A549 treated with dexamethasone at 1 μM for 4 hours (cell line): ENCODE results near the gene TRIM61. TPM values are rescaled to one million over a fixed set of nuclear protein-coding genes. Genes with fewer than 3 reads are reported as not detected.

Experiments
- total RNA-seq: library from RNA; stranded (reverse); fragments of 200-300 nt; extraction: Qiagen RNA extraction; gene quantifications from 5 replicates; pipeline ENCODE4 v1.2.3, GENCODE V29; 2022

TRIM61 gene
- total RNA-seq, result not detected in 5 replicates

GRCh38 chr4:164977243-164978164 is at the start of gene TRIM61:
TSS of gene TRIM61 (minus strand) at chr4:164977657. CDS start at chr4:164970002, 7,655 bp downstream.

Other genes starting within 250 kb of the TRIM61 start
- 0.14 to 0.17 TPM in 2 of 5 replicates, not detected in the others for gene SMIM31, start 223.5 kb downstream of the TRIM61 start, total RNA-seq
- not detected in 5 replicates for gene APELA, start 100.5 kb downstream of the TRIM61 start, total RNA-seq
- gene TRIM60, start 54.3 kb upstream of the TRIM61 start, total RNA-seq, result not detected in 5 replicates
- not detected in 5 replicates for gene TRIM75, start 76.2 kb upstream of the TRIM61 start, total RNA-seq
- gene TMEM192, start 135.2 kb upstream of the TRIM61 start, total RNA-seq, result 8.8 to 10.9 TPM (median 8.9 TPM) in 5 replicates
- 15.5 to 19.4 TPM (median 18.4 TPM) in 5 replicates for gene KLHL2, start 229.9 kb upstream of the TRIM61 start, total RNA-seq